HCT116 (cell line): ENCODE results near the gene CDH13. TPM values are rescaled to one million over a fixed set of nuclear protein-coding genes. Genes with fewer than 3 reads are reported as not detected.

ENCODE experiments used
- ATAC-seq: fragments of 200-7000 bp; cut with Tn5 transposase; 2 replicates; pipeline ENCODE4 v1.9.1; 2020; ENCODE audit warnings: mild to moderate bottlenecking, moderate library complexity
- BruUV-seq: library from RNA; stranded (reverse); fragments of 400-500 nt; replicated peaks from 2 replicates; lab custom pipeline; 2021; lab: Mats Ljungman, UMichigan
- CTCF ChIA-PET: fragments of 300-600 bp; sonication (Branson Sonifier 250); formaldehyde crosslinking; loops from one replicate; lab custom pipeline; 2021; ENCODE audit warnings: antibody characterized with exemption; lab: Charles Lee
- POLR2A ChIA-PET: fragments of 300-600, 350-600 bp; sonication (Branson Sonifier 250); formaldehyde crosslinking; loops from one replicate; lab custom pipeline; 2021; ENCODE audit warnings: antibody characterized with exemption; lab: Charles Lee
- RAD21 ChIA-PET, 2 experiments: fragments of 300-600 bp; sonication (Branson Sonifier 250); formaldehyde crosslinking; loops; one replicate each; lab custom pipeline; 2023; ENCODE audit warnings: low total read pairs in 2 of 2; ENCODE audit not compliant: uncharacterized antibody in 2 of 2, unreplicated experiment in 2 of 2, low non-redundant PET in 1 of 2; lab: Charles Lee
- DNase-seq: peaks from one replicate; pipeline ENCODE4 v3.0.0-alpha.2; 2010; ENCODE audit warnings: low read depth, low spot score
- H2AFZ ChIP-seq: fragments of 200-600 bp; shearing (Covaris generic), sonication (generic); 2 replicates; pipeline ENCODE4 v1.6.1; 2017; ENCODE audit warnings: low read depth, mixed run types, mixed read lengths, antibody characterized with exemption, low read length; ENCODE audit not compliant: poor library complexity, severe bottlenecking
- H3K27ac ChIP-seq: 2 replicates; pipeline ENCODE4 v1.5.1; 2012; ENCODE audit warnings: low read depth, low read length
- H3K27me3 ChIP-seq: fragments of 200-600 bp; sonication (generic); 2 replicates; pipeline ENCODE4 v1.6.1; 2016; ENCODE audit warnings: mixed run types, low read length, mixed read lengths; ENCODE audit not compliant: insufficient read depth
- H3K36me3 ChIP-seq, 2 experiments: fragments of 200-500 bp in 1 of 2; fragments of 200-600 bp in 1 of 2; sonication (Bioruptor generic) in 1 of 2; sonication (generic) in 1 of 2; 2 replicates each; pipeline versions ENCODE4 v1.5.1 to v1.6.1; 2014 to 2016; ENCODE audit warnings: low read length in 2 of 2, inconsistent platforms in 1 of 2, mixed read lengths in 1 of 2, mixed run types in 1 of 2; ENCODE audit not compliant: insufficient read depth in 2 of 2, control insufficient read depth in 1 of 2
- H3K4me1 ChIP-seq, 2 experiments: fragments of 200-600 bp in 1 of 2; sonication (generic) in 1 of 2; 2 replicates each; pipeline versions ENCODE4 v1.5.1 to v1.6.1; 2012 to 2017; ENCODE audit warnings: low read length in 2 of 2, inconsistent platforms in 1 of 2, mild to moderate bottlenecking in 1 of 2, mixed read lengths in 1 of 2, mixed run types in 1 of 2, moderate library complexity in 1 of 2; ENCODE audit not compliant: insufficient read depth in 2 of 2, control insufficient read depth in 1 of 2
- H3K4me2 ChIP-seq: fragments of 200-600 bp; sonication (generic); 2 replicates; pipeline ENCODE4 v1.6.1; 2017; ENCODE audit warnings: mixed run types, low read length, mixed read lengths
- H3K4me3 ChIP-seq, 2 experiments: fragments of 200-600 bp in 1 of 2; sonication (generic) in 1 of 2; replicated peaks in 1 of 2; 2 replicates each; pipeline ENCODE4 v1.5.1; 2011 to 2016; ENCODE audit warnings: low read length in 2 of 2, control low read depth in 1 of 2, low read depth in 1 of 2, mild to moderate bottlenecking in 1 of 2, mixed read lengths in 1 of 2, mixed run types in 1 of 2
- H3K79me2 ChIP-seq: fragments of 200-600 bp; sonication (generic); 2 replicates; pipeline ENCODE4 v1.6.1; 2017; ENCODE audit warnings: mild to moderate bottlenecking, mixed run types, low read length, moderate library complexity, mixed read lengths; ENCODE audit not compliant: insufficient read depth
- H3K9ac ChIP-seq: fragments of 200-600 bp; sonication (generic); 2 replicates; pipeline ENCODE4 v1.6.1; 2016; ENCODE audit warnings: low read length, mixed read lengths
- H3K9me2 ChIP-seq: fragments of 200-600 bp; sonication (generic), shearing (Covaris generic); 2 replicates; pipeline ENCODE4 v1.6.1; 2017; ENCODE audit warnings: mixed run types, mild to moderate bottlenecking, moderate library complexity; ENCODE audit not compliant: insufficient read depth
- H3K9me3 ChIP-seq, 2 experiments: fragments of 200-500 bp in 1 of 2; fragments of 200-600 bp in 1 of 2; sonication (Bioruptor generic) in 1 of 2; sonication (generic) in 1 of 2; 2 replicates each; pipeline ENCODE4 v1.6.1; 2014 to 2017; ENCODE audit warnings: low read length in 2 of 2, mixed read lengths in 2 of 2, inconsistent platforms in 1 of 2, low read depth in 1 of 2, mild to moderate bottlenecking in 1 of 2, mixed run types in 1 of 2, moderate library complexity in 1 of 2; ENCODE audit not compliant: control insufficient read depth in 1 of 2, insufficient read depth in 1 of 2
- H4K20me1 ChIP-seq: fragments of 200-600 bp; sonication (generic), shearing (Covaris generic); 2 replicates; pipeline ENCODE4 v1.6.1; 2017; ENCODE audit warnings: mixed run types, mild to moderate bottlenecking, moderate library complexity; ENCODE audit not compliant: insufficient read depth
- CEBPB ChIP-seq: IDR thresholded peaks from 2 replicates; pipeline ENCODE4 v1.6.1; 2012; ENCODE audit warnings: low read depth
- intact Hi-C: fragments of 100-400 bp; cut with micrococcal nuclease; formaldehyde crosslinking; loops from 2 replicates; pipeline ENCODE4 v1.10.0; 2022
- total RNA-seq: library from RNA; stranded (reverse); gene quantifications from one replicate; pipeline ENCODE4 v1.2.1, GENCODE V29; 2021; ENCODE audit not compliant: unreplicated experiment
- TF ChIP-seq, protein P1 (sequence below): IDR thresholded peaks from 2 replicates; pipeline ENCODE4 v1.6.1; 2012; ENCODE audit warnings: low read depth
- TF ChIP-seq, protein P2 (sequence below): IDR thresholded peaks from 2 replicates; pipeline ENCODE4 v1.6.1; 2012
- TF ChIP-seq, protein P3 (sequence below), 3 experiments: fragments of 200-600 bp in 1 of 3; sonication (generic) in 1 of 3; IDR thresholded peaks in 2 of 3; conservative IDR thresholded peaks in 1 of 3; 2 replicates each; pipeline ENCODE4 v1.5.1; 2012 to 2017; ENCODE audit warnings: low read depth in 2 of 3, low read length in 2 of 3, antibody characterized with exemption in 1 of 3, borderline replicate concordance in 1 of 3, control low read depth in 1 of 3, mild to moderate bottlenecking in 1 of 3, mixed read lengths in 1 of 3, mixed run types in 1 of 3, moderate library complexity in 1 of 3; ENCODE audit not compliant: insufficient read depth in 1 of 3

Gene CDH13
- total RNA-seq, 1 experiment from 2014 or later, result not detected

DNA sequence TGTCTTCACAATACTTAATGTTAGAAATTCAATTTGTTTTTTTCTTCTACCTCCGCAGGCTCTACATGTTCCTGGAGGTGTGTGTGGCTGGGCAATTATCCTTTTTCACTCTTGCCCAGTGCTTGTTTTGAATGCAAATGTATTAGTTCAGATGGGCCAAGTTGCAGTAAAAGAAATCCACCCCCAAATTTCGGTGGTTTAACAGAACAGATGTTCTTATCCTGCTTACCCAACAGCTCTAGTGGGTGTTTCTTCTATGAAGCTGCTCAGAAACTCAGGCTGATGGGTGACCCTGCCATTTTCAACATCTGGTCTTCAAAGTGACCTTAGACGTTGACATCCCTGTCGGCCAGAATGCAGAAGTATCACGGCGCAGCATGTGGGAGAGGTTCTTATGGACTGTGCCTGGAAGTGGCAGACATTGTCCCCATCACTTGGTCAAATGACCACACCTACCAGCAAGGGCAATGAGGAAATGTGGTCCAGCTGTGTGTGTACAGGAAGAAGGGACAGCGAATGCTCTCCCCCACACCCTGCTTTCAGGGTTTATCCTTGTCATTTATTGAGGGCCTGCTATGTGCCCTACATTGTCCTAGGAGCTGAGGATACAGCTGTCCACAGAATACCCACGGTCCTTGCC, 157.3 kb downstream of the CDH13 start:
- intact Hi-C loops, result no loop called here
- Histone ChIP-seq H3K9ac (no peak overlapping the region), H3K27me3 (0 out of 2 replicates have a peak, but pooled peaks cover 12% of the 10 kb centered on the region), H3K79me2 (no peaks in the 10 kb centered on the region), H3K4me2 (no peak overlapping the region), H3K9me3 (no peaks in the 10 kb centered on the region; a peak in 1 of 4 replicates), H3K9me2 (no peaks in the 10 kb centered on the region), H3K27ac (no peak overlapping the region), H4K20me1 (no peaks in the 10 kb centered on the region), H3K36me3 (no peaks in the 10 kb centered on the region), H3K4me3 (no peak overlapping the region), H2AFZ (no peak overlapping the region), H3K4me1 (no peaks in the 10 kb centered on the region)
- ChIA-PET CTCF (no interaction called here), POLR2A (no interaction called here), RAD21 (no interaction called here)
- ATAC-seq (no peak), DNase-seq (no peak)
- TF ChIP-seq CEBPB, result no peak
- TF ChIP-seq, protein P1, sequence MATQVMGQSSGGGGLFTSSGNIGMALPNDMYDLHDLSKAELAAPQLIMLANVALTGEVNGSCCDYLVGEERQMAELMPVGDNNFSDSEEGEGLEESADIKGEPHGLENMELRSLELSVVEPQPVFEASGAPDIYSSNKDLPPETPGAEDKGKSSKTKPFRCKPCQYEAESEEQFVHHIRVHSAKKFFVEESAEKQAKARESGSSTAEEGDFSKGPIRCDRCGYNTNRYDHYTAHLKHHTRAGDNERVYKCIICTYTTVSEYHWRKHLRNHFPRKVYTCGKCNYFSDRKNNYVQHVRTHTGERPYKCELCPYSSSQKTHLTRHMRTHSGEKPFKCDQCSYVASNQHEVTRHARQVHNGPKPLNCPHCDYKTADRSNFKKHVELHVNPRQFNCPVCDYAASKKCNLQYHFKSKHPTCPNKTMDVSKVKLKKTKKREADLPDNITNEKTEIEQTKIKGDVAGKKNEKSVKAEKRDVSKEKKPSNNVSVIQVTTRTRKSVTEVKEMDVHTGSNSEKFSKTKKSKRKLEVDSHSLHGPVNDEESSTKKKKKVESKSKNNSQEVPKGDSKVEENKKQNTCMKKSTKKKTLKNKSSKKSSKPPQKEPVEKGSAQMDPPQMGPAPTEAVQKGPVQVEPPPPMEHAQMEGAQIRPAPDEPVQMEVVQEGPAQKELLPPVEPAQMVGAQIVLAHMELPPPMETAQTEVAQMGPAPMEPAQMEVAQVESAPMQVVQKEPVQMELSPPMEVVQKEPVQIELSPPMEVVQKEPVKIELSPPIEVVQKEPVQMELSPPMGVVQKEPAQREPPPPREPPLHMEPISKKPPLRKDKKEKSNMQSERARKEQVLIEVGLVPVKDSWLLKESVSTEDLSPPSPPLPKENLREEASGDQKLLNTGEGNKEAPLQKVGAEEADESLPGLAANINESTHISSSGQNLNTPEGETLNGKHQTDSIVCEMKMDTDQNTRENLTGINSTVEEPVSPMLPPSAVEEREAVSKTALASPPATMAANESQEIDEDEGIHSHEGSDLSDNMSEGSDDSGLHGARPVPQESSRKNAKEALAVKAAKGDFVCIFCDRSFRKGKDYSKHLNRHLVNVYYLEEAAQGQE, result no peak
- TF ChIP-seq, protein P2, sequence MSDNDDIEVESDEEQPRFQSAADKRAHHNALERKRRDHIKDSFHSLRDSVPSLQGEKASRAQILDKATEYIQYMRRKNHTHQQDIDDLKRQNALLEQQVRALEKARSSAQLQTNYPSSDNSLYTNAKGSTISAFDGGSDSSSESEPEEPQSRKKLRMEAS, result no peak
- TF ChIP-seq, protein P3, sequence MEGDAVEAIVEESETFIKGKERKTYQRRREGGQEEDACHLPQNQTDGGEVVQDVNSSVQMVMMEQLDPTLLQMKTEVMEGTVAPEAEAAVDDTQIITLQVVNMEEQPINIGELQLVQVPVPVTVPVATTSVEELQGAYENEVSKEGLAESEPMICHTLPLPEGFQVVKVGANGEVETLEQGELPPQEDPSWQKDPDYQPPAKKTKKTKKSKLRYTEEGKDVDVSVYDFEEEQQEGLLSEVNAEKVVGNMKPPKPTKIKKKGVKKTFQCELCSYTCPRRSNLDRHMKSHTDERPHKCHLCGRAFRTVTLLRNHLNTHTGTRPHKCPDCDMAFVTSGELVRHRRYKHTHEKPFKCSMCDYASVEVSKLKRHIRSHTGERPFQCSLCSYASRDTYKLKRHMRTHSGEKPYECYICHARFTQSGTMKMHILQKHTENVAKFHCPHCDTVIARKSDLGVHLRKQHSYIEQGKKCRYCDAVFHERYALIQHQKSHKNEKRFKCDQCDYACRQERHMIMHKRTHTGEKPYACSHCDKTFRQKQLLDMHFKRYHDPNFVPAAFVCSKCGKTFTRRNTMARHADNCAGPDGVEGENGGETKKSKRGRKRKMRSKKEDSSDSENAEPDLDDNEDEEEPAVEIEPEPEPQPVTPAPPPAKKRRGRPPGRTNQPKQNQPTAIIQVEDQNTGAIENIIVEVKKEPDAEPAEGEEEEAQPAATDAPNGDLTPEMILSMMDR (IDR thresholded peaks at IDR 0.05 in 2 of 3, conservative IDR thresholded peaks at IDR 0.05 in 1 of 3; ENCODE audit: borderline replicate concordance in 1 of 3, insufficient read depth in 1 of 3, low read depth in 2 of 3, low read length in 2 of 3), result 0 out of 6 replicates have a peak, but pooled peaks of 1 of the 3 experiments have one; percentile 0
- BruUV-seq, result no TSS peak
